ENCODE measurements around the gene TBC1D17. TPM values are rescaled to one million over a fixed set of nuclear protein-coding genes. Genes with fewer than 3 reads are reported as not detected.

TBC1D17 gene
- total RNA-seq, 2 experiments from 2014 or later, result 42.3 to 47.6 TPM

DNA sequence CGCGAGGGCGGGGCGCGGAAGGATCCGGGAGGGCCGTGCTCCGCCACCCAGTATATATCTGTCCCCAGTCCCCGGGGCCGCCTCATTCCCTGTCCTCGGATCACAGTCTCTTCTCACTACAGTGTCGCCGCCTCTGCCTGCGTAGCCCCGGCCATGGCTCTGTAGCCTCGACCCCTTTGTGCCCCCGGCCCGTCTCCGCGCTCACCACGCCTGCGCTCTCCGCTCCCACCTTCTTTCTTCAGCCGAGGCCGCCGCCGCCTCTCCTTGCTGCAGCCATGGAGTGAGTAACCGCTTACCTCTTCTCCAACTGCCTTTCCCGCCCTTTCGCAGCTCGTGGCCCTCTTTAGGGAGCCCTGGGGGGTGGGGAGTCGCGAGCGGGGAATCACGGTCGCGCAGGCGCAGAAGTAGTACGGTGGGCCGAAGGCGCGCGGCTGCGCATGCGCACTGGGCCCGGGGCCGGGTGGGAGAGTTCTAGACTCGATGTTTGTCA, 51.7 kb downstream of the TBC1D17 start, which contains the start of the genes ATF5 and NUP62:
ATF5 (plus strand) TSS at position 85 of the 490 bp plus-strand sequence. CDS start 1,646 bp downstream, outside the sequence.
NUP62 (minus strand) TSS at position 384 of the 490 bp plus-strand sequence. CDS start 19,697 bp downstream, outside the sequence.
- Mint-ChIP-seq H3K4me3 (peak within 1 kb of the TSS; percentile 95), H3K27ac (peak within 1 kb of the TSS; percentile 97), H3K9me3 (peaks cover 2% of the 10 kb centered on the region), H3K27me3 (no peaks in the 10 kb centered on the region), H3K36me3 (ENCODE audit: low read depth) (peaks cover 67% of the 10 kb centered on the region), H3K4me1 (peaks cover 74% of the 10 kb centered on the region)
- DNase-seq, result peak; percentile 91
- POLR2A ChIA-PET, result interaction anchor here (0.8 to 3.9 kb wide), 23 partner anchors 9 to 1774 kb away, joined by 3 to 43 read pairs (median 5); partner anchors contain the start of genes AKT1S1, FUZ, IL4I1 and PNKP
- CTCF ChIA-PET, result interaction anchor here (0.6 to 1.1 kb wide), 4 partner anchors 11 to 360 kb away, joined by 3 to 4 read pairs (median 3); no protein-coding TSS in a partner anchor

DNA sequence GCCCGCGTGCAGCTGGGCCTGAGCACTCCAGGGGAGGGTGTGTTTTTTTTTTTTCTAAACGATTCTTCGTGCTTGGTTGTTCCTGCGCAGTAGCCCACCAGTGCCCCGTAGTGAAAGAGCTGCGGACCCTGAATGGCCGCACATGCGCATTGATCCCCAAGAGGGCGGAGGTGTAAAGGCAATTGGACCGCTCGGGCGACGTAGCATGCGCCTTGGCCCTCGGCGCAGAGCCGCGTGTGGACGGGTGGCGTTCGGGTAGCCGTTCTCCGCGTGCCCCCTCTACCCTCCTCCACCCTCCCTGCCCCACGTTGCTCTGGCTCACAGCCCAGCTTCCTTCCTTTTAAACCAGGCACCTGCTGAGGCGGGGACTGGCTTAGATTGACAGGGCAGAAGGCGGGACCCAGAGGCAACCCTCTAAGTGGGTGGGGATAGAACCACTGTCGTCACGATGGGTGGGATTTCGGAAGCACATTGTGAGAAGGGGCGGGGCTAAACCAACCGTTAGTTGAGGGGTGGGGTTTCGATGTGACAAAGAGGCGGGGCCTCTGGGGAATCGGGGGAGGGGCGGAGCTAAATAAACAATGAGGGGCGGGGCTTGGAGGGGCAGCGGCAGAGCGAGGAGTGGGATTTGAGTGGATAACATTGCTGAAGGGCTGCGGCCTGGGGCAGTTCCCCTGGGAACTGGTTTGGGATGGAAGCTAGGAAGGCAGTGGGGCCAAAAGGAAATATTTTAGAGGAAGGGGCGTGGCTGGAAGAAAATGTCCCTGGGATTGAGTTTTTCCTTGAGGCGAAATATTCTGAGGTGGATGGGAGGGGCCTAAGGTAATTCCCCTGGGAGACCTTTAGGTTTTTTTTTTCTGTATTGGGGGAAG, 52.3 kb downstream of the TBC1D17 start:
- CTCF ChIA-PET, result interaction anchor here (0.7 kb wide), 2 partner anchors 12 to 119 kb away, joined by 3 read pairs; no protein-coding TSS in a partner anchor
- DNase-seq, result peak; percentile 95
- Mint-ChIP-seq H3K27ac (peak overlapping the region; percentile 97), H3K4me3 (peak overlapping the region; percentile 95), H3K9me3 (peaks cover 2% of the 10 kb centered on the region), H3K27me3 (no peaks in the 10 kb centered on the region), H3K36me3 (ENCODE audit: low read depth) (peaks cover 61% of the 10 kb centered on the region), H3K4me1 (peaks cover 68% of the 10 kb centered on the region)
- POLR2A ChIA-PET, result interaction anchor here (0.8 to 3.9 kb wide), 24 partner anchors 8 to 1774 kb away, joined by 3 to 43 read pairs (median 4); partner anchors contain the start of genes AKT1S1, FUZ, IL4I1 and PNKP

DNA sequence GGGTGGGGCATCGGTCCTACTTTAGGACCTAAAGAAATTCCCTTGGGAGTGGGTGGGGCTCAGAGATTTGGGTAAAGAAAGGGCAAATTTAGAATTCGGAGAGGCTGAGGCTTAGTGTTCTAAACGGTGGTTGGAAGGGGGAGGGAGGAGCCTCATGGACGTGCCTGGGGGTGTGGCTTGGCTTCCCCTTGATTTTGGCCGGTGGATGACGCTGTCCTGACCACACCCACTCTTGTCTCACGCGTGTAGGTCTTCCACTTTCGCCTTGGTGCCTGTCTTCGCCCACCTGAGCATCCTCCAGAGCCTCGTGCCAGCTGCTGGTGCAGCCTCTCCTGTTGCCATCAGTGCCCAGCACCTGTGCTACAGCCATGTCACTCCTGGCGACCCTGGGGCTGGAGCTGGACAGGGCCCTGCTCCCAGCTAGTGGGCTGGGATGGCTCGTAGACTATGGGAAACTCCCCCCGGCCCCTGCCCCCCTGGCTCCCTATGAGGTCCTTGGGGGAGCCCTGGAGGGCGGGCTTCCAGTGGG, 53.0 kb downstream of the TBC1D17 start:
- peak overlapping the region; percentile 10 for H3K27ac Mint-ChIP-seq
- ChIA-PET POLR2A (interaction anchor here (0.8 to 3.9 kb wide), 13 partner anchors 11 to 873 kb away, joined by 3 to 43 read pairs (median 8); partner anchors contain the start of genes AKT1S1, IL4I1, PNKP and TBC1D17), CTCF (no interaction called here)
- H3K36me3 Mint-ChIP-seq (ENCODE audit: low read depth), result peaks cover 56% of the 10 kb centered on the region
- DNase-seq, result no peak
- peaks cover 64% of the 10 kb centered on the region for H3K4me1 Mint-ChIP-seq
- H3K27me3 Mint-ChIP-seq, result no peaks in the 10 kb centered on the region
- H3K4me3 Mint-ChIP-seq, result peak overlapping the region; percentile 95
- H3K9me3 Mint-ChIP-seq, result peaks cover 2% of the 10 kb centered on the region

DNA sequence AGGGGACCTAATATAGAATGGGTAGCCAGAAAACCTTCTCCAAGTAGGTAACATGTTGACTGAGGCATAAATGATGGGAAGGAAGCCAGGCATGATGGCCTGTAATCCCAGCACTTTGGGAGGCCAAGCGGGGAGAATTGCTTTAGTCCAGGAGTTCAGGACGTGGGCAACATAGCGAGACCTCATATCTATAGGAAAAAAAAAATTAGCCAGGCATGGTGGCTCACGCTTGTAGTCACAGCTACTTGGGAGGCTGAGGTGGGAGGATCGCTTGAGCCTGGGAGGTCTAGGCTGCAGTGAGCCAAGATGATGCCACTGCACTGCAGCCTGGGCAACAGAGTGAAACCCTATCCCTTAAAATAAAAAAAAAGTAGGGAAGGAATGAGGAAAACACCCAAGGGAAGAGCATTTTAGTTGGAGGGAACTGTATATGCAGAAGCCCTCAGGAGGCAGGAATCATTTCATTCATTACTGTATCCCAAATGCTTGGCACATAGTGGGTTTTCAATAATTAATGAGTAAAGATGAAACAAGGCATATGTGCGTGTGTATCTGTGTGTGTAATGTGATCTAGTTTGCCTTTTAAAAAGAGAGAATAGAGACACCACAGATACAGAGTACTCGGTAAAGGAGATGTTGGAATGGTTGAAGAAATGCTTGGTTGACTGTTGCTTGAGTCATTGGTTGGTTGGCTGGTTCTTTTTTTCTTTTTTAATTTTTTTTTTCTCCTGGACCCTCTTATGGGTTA, 54.0 kb downstream of the TBC1D17 start:
- H3K27ac Mint-ChIP-seq, result peak overlapping the region; percentile 40
- ChIA-PET POLR2A (no interaction called here), CTCF (no interaction called here)
- no peak for DNase-seq
- H3K27me3 Mint-ChIP-seq, result peaks cover 5% of the 10 kb centered on the region
- peaks cover 60% of the 10 kb centered on the region for H3K4me1 Mint-ChIP-seq
- H3K4me3 Mint-ChIP-seq, result no peak overlapping the region
- peaks cover 52% of the 10 kb centered on the region for H3K36me3 Mint-ChIP-seq (ENCODE audit: low read depth)
- peaks cover 2% of the 10 kb centered on the region for H3K9me3 Mint-ChIP-seq

DNA sequence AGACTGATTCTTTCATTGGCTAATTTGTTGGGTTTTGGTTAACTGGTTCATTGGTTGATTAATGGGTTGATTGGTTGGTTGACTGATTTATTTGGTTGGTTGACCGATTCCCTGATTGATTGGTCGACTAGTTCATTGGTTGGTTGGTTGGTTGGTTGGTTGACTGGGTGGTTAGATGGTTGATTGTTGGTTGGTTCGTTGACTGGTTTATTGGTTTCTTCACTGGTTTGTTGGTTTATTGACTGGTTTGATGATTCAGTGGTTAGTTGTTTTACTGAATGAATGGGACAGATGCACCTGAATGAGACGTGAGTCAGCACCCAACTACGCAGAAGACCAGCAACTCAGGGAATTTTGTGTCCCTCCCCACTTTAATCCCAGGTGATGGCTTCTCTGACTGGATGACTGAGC, 54.5 kb downstream of the TBC1D17 start:
- no peak for DNase-seq
- CTCF ChIA-PET, result no interaction called here
- POLR2A ChIA-PET, result no interaction called here
- Mint-ChIP-seq H3K27me3 (peaks cover 8% of the 10 kb centered on the region), H3K9me3 (peaks cover 2% of the 10 kb centered on the region), H3K27ac (no peak overlapping the region), H3K36me3 (ENCODE audit: low read depth) (peaks cover 49% of the 10 kb centered on the region), H3K4me1 (peaks cover 56% of the 10 kb centered on the region), H3K4me3 (peak overlapping the region; percentile 52)

DNA sequence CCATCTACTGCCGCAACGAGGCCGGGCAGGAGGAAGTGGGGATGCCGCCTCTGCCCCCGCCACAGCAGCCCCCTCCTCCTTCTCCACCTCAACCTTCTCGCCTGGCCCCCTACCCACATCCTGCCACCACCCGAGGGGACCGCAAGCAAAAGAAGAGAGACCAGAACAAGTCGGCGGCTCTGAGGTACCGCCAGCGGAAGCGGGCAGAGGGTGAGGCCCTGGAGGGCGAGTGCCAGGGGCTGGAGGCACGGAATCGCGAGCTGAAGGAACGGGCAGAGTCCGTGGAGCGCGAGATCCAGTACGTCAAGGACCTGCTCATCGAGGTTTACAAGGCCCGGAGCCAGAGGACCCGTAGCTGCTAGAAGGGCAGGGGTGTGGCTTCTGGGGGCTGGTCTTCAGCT, 55.2 kb downstream of the TBC1D17 start:
- H3K4me1 Mint-ChIP-seq, result peaks cover 49% of the 10 kb centered on the region
- H3K27me3 Mint-ChIP-seq, result peaks cover 8% of the 10 kb centered on the region
- CTCF ChIA-PET, result no interaction called here
- DNase-seq, result peak; percentile 78
- H3K9me3 Mint-ChIP-seq, result peaks cover 2% of the 10 kb centered on the region
- peaks cover 42% of the 10 kb centered on the region for H3K36me3 Mint-ChIP-seq (ENCODE audit: low read depth)
- H3K4me3 Mint-ChIP-seq, result peak overlapping the region; percentile 30
- POLR2A ChIA-PET, result interaction anchor here (1.1 to 1.2 kb wide), 2 partner anchors 36 to 37 kb away, joined by 3 read pairs; partner anchors contain the start of gene IL4I1
- H3K27ac Mint-ChIP-seq, result peak overlapping the region; percentile 73

DNA sequence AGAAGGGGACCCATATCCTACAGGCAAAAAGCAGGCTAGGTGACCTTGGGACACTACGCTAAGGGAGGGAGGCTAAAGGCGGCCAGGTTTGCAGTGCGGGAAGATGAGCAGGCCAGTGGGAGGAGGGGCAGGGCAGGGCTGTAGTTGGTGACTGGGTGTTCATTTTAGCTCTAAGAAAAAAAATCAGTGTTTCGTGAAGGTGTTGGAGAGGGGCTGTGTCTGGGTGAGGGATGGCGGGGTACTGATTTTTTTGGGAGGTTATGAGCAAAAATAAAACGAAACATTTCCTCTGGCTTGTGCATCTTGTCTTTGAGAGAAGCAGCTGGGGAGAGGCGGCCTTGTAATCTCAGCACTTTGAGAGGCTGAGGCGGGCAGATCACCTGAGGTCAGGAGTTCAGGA, 56.1 kb downstream of the TBC1D17 start:
- ChIA-PET POLR2A (interaction anchor here (1.1 to 1.2 kb wide), 2 partner anchors 37 to 38 kb away, joined by 3 read pairs; partner anchors contain the start of gene IL4I1), CTCF (interaction anchor here (0.6 kb wide), 1 partner anchor 330 kb away, joined by 3 read pairs; no protein-coding TSS in a partner anchor)
- Mint-ChIP-seq H3K4me3 (no peak overlapping the region), H3K36me3 (ENCODE audit: low read depth) (peaks cover 36% of the 10 kb centered on the region), H3K9me3 (peaks cover 2% of the 10 kb centered on the region), H3K4me1 (peaks cover 43% of the 10 kb centered on the region), H3K27ac (no peak overlapping the region), H3K27me3 (peaks cover 8% of the 10 kb centered on the region)
- DNase-seq, result no peak

DNA sequence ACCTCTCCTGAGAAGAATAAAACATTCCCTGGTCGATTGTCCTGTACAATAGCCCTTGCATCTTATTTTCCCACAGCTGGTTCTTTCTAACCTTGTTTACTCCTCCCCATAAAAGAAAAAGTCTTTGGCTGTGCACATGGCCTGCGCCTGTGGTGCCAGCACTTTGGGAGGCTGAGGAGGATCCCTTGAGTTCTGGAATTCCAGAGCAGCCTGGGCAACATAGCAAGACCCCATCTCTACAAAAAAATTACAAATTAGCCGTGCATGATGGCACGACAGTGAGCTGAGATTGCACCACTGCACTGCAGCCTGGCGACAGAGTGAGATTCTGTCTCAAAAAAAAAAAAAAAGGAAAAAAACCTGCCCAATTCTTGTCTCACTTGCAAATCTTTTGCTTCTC, 59.0 kb downstream of the TBC1D17 start:
- no peak overlapping the region for H3K4me3 Mint-ChIP-seq
- peaks cover 2% of the 10 kb centered on the region for H3K9me3 Mint-ChIP-seq
- peaks cover 10% of the 10 kb centered on the region for H3K27me3 Mint-ChIP-seq
- CTCF ChIA-PET, result interaction anchor here (0.9 to 1.7 kb wide), 3 partner anchors 12 to 200 kb away, joined by 3 to 6 read pairs (median 5); no protein-coding TSS in a partner anchor
- H3K36me3 Mint-ChIP-seq (ENCODE audit: low read depth), result peaks cover 12% of the 10 kb centered on the region
- H3K4me1 Mint-ChIP-seq, result peaks cover 27% of the 10 kb centered on the region
- POLR2A ChIA-PET, result no interaction called here
- no peak for DNase-seq
- no peak overlapping the region for H3K27ac Mint-ChIP-seq

DNA sequence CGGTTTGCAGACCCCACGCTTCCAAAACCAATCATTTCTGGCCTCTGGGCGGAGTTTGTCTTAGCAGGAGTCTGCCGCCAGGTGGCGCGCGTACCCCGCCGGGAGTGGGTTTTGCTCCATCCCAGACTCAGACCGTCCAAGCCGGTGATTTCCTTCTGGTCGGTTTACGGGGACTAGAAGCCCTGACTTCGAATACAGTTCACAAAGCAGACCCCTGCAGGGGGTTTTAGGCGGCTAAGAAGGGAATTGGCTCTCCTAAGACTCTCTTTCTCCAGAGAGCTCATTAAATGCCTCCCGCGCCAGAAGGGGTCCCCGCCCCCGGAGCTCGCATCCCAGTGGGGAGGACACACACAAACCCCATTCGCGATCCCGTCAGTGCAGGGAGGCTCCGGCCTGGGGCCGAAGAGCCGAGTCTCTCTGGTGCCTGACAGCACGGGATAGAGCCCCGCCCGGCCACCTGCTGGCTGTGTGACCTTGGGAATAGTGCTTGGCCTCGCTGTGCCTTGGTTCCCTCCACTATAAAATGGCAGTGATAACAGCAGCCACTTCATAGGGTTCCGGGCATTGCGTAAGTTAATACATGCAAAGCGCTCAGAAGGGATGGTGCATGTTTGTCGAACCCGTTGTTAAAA, 60.4 kb downstream of the TBC1D17 start:
- peak; percentile 80 for DNase-seq
- Mint-ChIP-seq H3K36me3 (ENCODE audit: low read depth) (peaks cover 4% of the 10 kb centered on the region), H3K4me1 (peaks cover 16% of the 10 kb centered on the region), H3K27ac (no peak overlapping the region), H3K9me3 (no peaks in the 10 kb centered on the region), H3K4me3 (no peak overlapping the region), H3K27me3 (peaks cover 14% of the 10 kb centered on the region)
- ChIA-PET POLR2A (interaction anchor here (0.6 kb wide), 1 partner anchor 8 kb away, joined by 3 read pairs; the partner anchor contains the start of gene NUP62), CTCF (interaction anchor here (0.6 to 1.7 kb wide), 10 partner anchors 12 to 198 kb away, joined by 3 to 6 read pairs (median 3); no protein-coding TSS in a partner anchor)
